Umbilical cord (tissue), 2 donors: ENCODE measurements around the gene NCLN. TPM values are rescaled to one million over a fixed set of nuclear protein-coding genes. Genes with fewer than 3 reads are reported as not detected.
"Not testable (repeated sequence)": the region's sequence is repeated elsewhere in the genome, so short reads cannot be mapped to it uniquely, and the experiment has no call there.

Experiments used
- DNase-seq: peaks from one replicate; pipeline ENCODE4 v3.0.0-alpha.2; 2015; ENCODE audit warnings: low spot score
- total RNA-seq: library from RNA; depleted of rRNA; stranded (reverse); fragments of >200 nt; gene quantifications from one replicate; pipeline ENCODE4 v1.2.3, GENCODE V29; 2014; ENCODE audit warnings: low replicate concordance; ENCODE audit not compliant: insufficient read depth

NCLN gene
- total RNA-seq, 1 donor from 2014 or later, result 9.4 TPM

DNA sequence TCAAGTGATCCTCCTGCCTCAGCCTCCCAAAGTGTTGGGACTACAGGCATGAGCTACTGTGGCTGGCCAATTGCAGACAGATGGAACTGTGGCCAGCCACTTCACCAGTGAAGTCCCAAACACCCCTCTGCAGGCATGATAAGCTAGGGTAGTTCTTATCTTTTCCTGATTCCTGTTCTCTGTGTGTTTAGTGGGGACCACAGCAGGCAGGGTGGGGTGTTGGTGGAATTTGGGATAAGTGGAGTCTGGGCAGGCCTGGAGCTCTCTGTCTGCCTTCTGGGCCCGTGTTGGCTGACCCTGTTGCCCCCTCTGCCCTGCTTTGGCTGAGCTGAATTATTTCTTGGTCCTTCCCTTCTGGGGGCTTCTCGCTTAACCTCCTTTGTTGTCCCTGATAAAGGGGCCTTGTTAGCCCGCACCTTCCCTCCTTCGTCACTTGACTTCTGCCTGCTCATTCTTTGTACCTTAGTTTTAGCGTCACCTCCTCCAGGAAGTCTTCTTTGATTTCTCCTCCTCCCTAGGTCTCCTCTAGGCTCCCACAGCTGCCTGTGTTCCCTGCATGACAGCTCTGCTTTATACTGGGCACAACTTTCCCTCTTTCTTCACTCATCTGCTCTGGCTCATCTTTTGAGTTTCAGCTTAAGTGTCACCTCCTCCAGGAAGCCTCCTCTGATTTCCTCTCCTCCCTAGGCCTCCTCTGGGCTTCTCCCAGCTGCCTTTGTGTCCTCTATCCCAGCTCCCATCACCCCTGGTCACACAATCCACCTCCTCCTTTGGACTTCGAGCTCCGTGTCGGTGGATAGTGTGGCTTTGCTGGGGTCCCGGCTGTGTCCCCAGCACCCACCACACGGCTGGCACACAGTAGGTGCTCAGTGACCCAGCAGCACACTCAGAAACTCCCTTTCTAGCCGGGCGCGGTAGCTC, 1.7 kb upstream of the NCLN start:
- DNase-seq, result no peak

DNA sequence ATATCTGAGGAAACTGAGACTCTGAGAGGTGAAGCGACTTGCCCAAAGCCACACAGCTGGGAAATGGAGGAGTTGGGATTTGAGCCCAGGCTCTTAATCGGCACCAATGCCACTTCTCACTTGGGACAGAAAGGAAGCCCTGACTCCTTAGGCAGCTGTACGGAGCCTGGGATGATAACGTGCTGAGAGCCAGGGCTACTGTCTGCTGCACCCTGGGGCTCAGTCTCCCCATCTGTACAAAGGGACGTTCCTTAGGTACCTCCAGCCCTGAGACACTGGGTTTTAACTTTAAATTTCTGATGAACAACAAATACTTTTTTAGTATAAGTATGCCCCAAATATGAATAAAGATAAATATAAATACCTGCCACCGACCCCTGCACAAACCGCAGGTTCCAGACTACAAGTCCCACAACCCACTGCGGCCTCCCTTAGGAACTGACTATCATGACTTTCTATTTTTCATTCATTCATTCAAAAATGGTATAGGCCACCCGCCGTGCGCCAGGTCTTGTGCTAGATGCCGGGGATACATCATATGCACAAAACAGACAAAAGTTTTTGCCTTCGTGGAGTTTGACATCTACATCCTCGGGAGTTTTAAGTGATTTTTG, 776 bp upstream of the NCLN start:
- DNase-seq, result no peak

DNA sequence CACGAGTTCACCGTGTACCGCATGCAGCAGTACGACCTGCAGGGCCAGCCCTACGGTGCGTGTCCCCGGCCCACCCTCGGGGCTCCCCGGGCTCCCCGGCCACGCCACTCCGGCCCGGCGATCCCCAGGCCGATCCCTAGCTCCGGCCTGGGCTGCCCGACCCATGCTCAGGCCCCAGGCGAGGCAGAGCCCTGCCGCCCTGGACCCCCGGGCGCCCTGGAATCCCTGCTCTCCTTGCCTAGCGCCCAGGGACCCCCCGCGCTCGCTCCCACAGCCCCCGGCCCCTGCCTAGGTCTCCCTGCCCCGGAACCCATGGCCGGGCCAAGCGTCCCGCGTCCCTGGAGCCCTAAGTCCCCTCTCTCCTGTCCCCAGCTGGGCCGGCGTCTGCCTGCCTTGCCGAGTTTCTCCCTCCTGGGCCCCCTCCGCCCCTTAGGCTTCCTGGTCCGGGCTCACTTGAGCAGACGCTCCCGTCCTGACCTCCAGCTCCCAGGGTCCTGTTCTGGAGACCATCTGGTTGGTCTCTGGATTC, 494 bp downstream of the NCLN start:
- no peak for DNase-seq

DNA sequence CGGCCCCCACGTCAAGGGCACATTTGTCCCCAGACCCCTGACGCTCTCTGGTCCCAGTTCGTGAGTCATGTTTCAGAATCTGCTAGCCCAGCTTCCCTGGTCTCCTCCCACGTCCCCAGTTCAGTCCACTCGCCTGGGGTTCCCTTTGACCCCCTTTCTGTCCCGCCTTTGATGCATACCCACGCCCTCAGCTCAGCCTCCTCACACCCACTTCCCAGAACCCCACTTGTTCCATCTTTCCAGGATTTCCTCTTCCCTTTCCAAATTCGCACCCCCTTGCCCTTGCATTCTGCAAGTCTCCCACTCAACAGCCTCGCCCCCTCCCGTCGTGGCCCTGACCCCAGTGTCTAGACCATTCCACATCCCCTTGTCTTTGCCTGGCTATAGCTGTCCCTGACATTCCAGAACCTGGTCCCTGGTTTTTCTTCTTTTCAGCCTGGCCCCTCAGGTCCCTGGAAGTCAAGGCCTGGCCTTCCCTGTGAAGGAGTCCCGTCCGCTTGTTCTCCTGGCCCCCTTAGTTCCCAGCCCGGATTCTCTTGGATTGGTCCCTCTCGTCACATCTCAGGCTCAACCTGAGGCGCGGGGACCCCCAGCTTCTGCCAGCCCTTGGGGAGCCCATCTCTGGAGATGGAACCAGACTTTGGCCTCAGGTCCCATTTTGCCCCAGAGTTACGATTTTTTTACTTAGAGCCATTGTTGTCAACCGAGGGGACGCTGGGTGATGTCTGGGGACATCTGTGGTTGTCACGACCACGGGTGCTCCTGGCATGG, 1.3 kb downstream of the NCLN start:
- DNase-seq, result no peak

DNA sequence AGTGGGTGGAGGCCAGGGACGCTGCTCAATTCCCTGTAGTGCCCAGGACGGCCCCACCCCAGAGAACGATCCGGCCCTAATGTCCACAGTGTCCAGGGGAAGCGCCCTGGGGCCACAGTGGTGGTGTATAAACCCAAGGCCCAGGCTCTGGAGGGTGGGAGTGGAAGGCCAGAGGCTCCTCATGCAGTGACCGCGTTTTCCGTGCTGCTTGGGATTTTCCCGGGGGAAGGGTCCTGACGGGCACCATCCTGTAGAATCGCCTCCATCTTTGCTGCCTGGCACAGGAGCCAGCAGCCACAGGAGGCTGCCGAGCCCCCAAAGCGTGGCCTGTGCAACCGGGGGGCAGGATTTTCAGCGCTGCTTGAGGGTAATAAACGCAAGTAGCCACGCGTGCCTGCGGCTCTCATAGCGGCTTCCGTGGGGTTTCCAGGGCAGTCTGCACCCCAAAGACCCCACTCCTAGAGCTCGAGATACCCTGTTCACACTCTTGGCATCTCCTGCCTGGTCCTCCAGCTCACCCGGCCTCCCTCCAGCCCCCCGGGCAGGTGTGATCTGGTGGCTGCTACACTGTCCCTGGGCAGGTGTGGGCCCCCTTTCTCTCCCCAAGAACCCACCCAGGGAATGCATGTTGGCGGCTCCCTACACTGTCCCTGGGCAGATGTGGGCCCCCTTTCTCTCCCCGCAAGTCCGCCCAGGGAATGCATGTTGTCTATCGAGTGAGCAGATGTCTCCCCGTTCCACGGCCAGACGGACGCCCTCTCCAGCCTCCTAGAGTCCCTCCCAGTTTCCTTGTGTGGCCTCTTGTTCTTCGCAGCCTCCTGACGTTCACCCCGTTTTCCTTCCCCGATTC, 2.2 kb downstream of the NCLN start:
- DNase-seq, result no peak

DNA sequence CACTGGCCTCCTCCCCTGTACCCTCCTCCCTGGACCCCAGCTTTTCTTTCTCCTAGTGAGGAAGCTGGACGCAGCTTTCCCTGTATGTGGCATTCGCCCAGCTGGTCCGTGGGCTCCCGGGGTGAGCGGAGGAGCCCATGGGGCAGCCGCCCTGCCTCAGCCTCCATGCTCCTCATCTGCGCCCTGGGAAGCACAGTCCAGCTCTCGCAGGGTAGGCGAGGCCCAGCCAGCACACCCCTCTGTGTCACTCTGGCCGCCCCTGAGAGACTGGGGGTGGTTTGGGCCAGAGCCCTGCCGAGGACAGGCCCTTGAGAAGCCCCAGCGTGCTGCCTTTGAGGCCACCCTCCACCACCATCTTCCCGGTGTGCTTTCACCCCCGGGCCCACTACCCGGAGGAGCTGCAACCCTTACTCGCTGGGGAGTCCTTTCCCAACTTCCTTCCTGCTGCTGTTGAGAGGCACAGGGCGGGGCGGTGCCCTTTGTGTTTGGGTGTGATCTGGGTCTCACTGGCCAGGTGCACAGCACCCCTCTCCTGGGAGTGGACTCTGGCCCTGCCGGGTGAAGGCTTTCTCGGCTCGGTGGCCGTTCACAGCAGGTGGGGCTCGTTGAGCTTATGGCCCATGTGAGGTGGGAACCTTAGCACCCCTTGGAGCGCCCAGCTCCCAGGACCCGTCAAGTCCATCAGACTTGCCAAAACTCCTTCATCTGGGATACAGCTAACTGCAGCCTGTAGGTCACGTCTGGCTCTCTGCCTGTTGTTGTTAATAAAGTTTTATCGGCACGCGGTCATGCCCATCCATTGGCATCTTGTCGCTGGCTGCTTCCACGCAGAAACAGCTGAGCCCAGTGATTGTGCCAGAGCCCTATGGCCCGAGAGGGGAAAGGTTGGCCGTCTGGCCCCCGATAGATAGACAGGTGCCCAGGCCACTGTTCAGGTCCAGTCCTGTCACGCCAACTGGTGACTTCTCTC, 3.2 kb downstream of the NCLN start:
- no peak for DNase-seq

DNA sequence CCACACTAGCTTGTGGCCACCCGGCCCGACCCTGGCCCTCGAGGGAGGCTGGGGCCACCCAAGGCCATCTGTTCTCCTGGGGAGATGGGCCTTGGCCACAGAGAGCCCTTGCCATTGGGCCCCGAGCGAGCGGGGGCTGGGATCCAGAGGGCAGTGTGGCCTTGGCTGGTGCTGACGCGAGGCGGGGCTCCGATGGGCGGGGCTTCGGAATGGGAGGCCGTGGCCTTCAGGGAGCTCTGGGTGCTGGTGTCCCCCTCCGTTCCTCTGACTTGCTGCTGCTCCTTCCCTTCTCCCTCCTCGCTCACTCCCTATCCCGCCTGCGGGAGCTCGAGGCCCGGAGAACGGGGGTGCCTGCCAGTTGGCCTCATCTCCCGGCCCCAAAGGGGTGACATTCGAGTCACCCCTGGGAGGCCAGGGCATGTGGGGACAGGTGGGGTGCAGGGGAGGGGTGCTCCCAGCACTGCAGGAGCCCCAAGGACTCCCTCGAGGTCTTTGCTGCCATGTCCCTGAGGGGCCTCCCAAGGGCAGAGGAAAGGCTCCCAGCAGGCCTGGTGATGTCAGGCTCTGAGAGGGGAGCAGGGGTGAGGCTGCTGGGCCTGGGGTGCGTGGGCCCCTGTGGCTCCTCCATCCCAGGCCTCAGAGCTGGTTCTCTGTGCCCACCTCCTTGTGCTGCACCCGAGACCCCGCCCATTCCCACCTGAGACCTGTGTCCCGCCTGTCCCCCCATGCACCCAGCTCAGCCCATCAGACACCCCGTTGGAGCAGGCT, 4.2 kb downstream of the NCLN start:
- DNase-seq, result no peak

DNA sequence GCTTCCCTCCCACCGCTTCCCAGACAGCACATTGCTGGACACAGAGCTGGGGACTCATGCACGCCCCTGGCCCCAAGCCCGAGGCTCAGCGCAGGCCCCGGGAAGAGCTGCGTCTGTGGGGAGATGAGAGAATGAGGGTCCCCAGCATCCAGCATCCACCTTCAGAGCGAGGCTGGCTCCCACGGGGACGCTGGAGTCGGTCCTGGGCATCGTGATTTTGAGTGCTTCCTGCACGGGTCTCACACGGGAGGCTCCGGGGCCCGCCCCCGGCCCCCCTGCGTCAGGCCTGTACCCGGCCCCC, 4.7 kb downstream of the NCLN start:
- no peak for DNase-seq

DNA sequence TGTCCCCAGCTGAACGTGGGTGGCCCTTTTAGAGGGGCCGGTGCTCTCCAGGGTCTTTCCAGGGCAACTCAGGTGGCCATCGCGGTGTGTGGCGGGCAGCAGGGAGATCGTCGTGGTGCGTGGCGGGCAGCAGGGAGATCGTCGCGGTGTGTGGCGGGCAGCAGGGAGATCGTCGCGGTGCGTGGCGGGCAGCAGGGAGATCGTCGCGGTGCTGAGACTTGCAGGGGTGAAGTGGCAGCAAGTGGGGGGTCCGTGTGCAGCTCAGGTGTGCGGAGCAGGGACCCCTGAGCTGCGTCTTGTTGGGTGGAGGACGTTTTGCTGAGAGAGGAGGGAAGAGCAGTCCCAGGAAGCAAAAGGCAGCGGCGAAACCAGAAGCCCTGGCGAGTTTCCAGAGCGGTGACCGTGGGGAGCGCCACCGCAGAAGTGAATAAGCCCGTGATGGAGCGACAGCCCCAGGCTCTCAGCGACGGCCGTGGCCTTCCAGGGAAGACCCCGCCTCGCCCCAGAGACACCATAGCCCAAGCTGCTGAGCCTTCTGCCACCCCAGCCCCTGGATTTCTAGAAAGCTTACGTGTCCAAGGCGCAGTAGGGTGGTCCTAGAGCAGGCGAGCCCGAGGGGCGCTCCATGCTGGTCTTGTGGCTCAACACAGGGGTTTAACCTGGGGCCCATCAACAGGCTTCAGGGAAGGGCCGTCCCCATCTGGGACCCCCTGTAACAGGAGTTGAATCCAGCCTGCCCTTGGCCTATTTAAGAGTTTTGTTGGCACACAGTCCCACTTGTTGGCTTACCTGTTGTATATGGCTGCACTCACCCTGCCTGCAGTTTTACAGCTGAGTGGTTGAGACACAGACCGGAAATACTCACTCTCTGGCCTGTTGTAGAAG, 5.4 kb downstream of the NCLN start:
- DNase-seq, result no peak

DNA sequence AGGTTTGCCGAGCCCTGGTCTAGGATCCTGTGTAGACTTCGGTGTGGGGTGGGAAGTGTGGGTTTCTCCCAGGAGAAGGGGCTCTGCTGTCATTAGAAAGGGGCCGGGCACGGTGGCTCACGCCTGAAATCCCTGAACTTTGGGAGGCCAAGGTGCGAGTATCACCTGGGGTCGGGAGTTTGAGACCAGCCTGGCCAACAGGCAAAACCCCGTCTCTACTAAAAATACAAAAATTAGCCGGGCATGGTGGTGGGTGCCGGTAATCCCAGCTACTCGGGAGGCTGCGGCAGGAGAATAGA, 6.0 kb downstream of the NCLN start:
- DNase-seq, result not testable (repeated sequence)

DNA sequence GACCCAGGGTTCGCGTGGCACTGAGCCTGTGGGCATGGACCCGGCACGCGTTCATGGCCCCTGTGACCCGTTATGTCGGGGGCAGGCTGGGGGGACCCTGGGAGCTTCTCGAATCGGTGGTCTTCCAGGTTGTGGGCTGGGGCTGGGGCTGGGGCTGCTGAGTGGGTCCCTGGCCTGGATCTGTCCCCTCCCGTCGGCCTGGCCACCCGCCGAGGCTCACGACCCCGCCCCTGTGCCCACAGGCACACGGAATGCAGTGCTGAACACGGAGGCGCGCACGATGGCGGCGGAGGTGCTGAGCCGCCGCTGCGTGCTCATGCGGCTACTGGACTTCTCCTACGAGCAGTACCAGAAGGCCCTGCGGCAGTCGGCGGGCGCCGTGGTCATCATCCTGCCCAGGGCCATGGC, 6.5 kb downstream of the NCLN start:
- no peak for DNase-seq

DNA sequence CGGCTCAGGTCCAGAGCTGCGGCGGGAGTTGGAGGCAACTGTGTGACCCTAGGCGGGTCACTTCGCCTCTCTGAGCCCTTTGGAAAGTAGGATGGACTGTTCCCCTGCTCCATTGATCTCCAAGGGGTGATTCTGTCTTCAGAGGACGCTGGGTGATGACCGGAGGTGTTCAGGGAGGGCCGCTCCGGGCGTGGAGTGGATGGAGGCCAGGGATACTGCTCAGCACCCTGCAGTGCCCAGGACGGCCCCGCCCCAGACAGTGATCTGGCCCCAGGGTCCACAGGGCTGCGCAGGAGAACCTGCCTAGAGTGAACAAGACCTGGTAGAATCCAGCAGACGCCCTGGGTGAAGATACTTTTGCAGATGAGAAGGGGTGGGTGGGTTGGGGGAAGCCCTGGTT, 7.0 kb downstream of the NCLN start:
- no peak for DNase-seq

DNA sequence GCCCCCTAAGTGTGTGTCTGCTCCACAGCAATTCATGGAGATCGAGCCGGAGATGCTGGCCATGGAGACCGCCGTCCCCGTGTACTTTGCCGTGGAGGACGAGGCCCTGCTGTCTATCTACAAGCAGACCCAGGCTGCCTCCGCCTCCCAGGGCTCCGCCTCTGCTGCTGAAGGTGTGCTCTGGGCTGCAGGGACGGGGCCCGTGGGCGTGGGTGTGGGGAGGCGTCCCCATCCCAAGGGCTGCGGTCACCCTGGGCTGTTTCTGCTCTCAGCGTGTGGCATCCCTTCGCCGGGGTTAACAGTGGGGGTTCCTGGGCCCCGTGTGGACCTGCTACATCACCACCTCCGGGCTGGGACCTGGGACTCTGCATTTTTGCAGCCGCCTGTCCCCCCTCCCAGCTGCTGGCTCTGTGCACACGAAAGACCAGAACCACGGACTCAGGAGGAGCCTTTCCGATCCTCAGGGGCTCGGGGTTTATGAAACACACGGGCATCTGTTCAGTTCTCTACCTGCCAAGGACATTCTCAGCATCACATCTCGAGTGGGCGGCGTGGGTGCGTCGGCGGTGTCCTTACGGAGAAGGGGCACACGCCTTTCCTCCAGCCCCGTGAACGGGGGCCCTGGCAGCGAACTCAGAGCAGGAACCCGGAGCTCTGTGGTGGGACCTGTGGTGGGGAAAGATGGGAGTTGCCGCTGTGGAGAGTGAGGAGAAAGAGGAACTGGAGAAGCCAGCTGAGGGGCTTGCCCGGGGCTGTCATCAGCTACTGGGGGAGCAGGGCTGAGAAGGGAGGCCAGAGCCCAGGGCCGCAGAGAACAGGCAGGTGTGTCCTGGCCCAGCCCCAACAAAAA, 7.8 kb downstream of the NCLN start:
- no peak for DNase-seq

DNA sequence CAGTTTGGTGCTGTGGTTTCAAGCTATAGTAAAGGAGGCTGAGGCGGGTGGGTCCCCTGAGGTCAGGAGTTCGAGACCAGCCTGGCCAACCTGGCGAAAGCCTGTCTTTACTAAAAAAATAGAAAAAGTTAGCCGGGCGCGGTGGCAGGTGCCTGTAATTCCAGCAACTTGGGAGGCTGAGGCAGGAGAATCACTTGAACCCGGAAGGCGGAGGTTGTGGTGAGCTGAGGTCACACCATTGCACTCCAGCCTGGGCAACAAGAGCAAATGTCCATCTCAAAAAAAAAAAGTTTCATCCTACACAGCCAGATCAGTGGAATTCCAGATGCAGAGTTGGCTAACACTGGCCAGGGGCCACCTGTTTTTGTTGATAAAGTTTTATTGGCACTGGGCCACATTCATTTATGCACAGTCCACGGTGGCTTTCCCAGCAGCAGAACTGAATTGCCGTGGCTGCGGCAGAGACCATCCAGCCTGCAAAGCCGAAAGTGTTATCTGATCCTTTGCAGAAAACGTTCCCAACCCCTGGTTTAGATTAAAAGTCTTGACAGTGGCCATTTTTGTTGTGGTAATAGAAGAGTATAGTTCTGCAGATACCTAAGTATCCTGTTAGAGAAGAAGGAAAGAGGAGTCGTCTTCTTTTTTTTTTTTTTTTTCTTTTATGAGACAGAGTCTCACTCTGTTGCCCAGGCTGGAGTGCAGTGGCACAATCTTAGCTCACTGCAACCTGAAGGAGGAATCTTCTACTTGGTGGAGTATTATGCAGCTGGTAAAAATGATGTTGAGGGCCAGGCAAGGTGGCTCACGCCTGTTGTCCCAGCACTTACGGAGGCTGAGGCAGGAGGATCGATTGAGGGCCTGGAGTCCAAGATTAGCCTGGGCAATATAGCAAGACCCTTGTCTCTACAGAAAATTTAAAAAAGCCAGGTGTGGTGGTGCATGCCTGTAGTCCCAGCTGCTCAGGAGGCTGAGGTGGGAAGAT, 8.7 kb downstream of the NCLN start:
- DNase-seq, result no peak

DNA sequence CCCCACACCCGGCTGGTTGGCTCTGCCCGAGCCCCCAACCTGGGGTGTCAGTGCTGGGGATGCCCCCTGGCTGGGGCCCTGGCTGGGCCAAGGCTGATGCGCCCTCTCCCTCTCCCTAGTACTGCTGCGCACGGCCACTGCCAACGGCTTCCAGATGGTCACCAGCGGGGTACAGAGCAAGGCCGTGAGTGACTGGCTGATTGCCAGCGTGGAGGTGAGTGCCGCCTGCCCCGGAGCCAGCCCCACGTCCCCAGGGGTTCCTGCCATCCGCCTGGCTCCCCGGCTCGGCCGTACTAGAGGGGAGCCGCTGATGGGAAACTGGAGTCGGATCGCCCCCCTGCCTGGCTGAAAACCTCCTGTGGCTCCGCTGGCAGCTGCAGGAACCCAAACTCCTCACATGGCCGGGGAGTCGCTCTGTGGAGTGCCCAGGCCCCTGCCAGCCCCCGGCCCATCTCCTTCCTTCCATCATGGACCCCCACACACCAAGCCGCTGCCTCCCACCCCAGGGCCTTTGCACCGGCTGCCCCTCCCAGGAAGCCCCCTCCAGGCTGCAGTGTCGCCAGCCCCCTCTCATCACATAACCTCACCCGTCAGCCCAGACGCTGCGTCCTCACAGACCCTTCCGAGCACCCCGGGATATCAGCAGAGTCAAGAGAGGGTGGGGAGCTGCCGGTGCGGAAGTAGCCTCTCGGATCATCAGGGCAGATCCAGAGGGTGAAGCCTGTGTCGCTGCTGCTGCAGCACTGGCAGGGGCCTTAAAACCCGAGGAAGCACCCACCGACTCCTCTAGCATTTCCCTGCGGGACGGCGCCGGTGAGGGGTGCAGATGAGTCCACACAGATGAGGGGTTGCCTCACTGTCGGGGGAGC, 10.6 kb downstream of the NCLN start:
- DNase-seq, result no peak

DNA sequence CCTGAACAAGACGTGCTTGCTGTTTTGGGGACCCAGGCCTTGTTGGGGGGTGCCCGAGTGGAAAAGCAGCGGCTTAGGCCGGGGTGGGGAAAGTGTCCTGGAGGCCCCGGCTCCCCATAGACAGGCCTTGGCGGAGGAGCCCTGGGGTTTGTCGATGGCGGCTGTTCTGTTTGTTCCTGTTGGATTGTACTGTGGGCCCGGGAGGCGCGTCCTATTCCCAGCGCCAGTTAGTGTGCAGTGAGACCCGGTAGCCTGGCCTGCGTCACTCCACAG, 11.1 kb downstream of the NCLN start:
- DNase-seq, result no peak
